ENCODE measurements around the gene TOR3A.
A peak's percentile ranks its signal among the peaks of the same experiment; 100 is the strongest.
"Not testable (repeated sequence)": the region's sequence is repeated elsewhere in the genome, so short reads cannot be mapped to it uniquely, and the experiment has no call there.

TOR3A gene, protein sequence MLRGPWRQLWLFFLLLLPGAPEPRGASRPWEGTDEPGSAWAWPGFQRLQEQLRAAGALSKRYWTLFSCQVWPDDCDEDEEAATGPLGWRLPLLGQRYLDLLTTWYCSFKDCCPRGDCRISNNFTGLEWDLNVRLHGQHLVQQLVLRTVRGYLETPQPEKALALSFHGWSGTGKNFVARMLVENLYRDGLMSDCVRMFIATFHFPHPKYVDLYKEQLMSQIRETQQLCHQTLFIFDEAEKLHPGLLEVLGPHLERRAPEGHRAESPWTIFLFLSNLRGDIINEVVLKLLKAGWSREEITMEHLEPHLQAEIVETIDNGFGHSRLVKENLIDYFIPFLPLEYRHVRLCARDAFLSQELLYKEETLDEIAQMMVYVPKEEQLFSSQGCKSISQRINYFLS
- 27.8 reads per million, percentile 54 among the genes with 10 or more reads in this experiment for total RNA-seq

DNA sequence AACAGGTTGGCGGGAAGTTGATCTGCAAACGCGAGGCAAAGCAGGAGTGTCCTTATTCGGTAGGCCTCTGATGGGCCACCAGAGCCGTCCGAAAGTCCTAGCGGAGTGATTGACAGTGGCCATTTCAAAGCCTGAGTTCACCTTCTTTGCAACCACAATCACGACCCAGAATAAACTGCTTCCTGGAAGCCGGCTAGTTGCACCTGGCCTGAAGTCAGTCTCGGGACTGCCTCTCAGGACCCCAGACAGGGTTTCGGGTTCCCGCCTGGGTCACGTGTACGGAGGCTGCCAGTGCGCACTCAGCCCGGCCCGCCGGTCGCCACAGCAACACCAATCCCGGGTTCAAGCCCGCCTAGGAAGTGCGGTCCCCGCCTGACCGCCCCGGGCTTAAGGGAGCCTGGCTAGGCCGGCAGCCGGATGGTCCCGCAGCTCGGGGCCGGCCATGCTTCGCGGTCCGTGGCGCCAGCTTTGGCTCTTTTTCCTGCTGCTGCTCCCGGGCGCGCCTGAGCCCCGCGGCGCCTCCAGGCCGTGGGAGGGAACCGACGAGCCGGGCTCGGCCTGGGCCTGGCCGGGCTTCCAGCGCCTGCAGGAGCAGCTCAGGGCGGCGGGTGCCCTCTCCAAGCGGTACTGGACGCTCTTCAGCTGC, at the start of gene TOR3A:
TSS of gene TOR3A (plus strand) at position 384 of the 646 bp plus-strand sequence. CDS start at position 443, 59 bp downstream.
- DNase-seq: peak; percentile 62

DNA sequence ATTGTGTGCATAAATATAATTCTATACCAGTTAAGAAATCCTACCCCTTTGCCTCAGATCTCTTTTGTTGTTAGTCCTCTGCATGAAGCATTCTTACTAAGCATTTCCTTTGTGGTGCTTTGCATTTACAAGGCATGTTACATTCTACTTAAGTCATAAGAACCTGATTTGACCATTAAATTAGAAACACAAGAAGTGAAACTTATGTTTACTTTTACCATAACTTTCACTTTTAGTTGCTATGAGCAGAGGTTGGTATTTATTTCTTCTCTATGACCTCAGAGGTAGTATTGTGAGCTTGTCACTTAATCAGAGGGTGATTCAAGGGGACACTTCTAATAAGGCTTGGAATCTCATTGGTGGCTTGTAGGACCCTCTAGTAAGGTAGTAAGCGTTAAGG, 47.1 kb upstream of the TOR3A start:
- DNase-seq: no peak

DNA sequence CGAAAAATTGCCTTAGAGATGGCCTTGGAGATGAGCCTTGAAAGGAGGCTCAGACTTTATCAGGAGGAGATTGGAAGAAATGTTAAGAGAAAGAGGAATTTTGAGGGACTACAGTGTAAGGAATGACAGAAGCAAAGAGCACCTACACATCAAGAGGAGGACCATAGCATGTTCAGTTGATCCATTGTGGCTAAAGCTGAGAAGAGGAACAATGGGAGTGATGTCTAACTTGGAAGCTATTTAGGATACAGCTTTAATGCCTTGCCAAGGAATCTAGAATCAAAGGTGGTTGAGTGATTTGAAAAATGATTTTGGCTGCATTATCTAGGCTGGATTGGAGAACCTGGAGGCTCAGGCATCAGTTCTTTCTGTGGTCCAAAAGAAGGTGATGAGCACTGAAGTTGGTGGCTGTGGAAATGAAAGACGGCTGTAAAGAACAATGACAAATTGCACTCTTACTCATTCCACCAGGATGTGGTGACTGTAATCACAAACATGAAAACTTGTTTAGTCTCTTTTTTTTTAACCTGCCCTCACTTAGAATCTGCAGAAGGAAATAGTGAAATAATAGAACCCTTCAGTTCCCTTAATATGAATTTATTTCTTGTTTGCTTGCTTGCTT, 44.9 kb upstream of the TOR3A start:
- no peak for DNase-seq

DNA sequence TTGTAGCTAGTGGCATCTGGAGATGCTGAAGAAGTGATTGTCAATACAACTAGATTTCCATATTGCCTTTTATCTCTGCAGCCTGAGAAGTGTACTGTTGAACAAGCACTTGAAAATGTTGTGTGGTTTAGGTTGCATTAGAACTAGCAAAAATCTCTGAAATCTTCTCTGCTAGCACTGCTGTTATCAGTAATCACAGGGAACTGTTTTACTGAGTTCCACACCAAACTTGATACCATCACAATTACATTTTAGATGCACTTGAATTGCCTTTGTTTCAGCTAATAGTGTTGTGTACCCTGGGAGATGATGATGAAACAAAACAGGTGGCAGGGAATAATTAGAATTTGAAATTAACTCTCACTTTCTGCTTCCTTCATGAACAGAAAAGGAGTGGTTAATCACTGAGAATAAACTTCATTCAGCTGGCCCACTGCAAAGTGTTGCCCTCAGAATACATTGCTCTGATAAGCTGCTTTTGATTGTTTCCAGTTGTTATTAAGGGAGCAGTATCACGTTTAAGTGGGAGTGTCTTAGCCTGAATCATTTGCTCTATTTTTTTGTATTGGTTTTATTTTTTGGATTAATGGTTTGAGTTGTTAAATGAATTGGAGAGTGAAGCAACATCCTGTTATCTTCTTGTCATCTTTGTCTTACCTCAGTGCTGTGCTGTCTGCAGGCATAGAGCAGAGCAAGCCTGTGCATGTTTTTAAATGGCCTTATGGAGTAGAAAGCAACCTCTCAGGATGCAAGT, 43.2 kb upstream of the TOR3A start:
- DNase-seq: no peak

DNA sequence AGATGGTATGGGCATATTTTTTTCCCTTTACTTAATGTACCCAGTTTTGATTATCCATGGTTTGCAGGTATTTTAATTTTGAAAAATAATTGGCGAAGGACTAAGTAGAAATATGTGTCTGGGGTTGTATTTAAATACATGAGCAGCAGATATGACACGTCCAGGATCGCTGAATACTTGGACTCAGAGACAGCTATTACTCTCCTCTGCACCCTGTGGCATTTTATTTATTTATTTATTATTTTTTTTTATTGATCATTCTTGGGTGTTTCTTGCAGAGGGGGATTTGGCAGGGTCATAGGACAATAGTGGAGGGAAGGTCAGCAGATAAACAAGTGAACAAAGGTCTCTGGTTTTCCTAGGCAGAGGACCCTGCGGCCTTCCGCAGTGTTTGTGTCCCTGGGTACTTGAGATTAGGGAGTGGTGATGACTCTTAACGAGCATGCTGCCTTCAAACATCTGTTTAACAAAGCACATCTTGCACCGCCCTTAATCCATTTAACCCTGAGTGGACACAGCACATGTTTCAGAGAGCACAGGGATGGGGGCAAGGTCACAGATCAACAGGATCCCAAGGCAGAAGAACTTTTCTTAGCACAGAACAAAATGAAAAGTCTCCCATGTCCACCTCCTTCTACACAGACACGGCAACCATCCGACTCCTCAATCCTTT, 42.2 kb upstream of the TOR3A start:
- DNase-seq: not testable (repeated sequence)

DNA sequence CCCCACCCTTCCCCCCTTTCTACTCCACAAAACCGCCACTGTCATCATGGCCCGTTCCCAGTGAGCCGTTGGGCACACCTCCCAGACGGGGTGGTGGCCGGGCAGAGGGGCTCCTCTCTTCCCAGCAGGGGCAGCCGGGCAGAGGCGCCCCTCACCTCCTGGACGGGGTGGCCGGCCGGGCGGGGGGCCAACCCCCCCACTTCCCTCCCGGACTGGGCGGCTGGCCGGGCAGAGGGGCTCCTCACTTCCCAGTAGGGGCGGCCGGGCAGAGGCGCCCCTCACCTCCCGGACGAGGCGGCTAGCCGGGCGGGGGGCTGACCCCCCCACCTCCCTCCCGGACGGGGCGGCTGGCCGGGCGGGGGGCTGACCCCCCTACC, 41.7 kb upstream of the TOR3A start:
- DNase-seq: not testable (repeated sequence)

DNA sequence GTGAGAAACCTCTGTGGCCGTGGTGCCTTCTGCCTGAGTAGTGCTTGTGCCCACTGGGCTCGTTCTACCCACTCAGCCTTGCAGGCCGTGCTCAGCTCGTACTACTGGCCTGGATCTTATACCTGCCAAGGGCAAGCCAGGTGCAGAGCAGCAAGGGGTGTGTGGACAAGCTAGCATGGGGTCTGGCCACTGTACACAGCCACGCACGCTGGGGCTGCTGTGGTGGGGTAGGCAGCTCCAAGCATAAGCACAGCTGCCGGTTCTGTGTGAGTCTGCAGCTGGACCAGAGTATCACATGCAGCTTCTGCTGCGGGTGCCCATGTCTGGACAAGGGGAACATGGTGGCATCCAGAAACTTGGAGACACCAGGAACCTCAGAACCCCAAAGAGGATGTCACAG, 39.8 kb upstream of the TOR3A start:
- DNase-seq: no peak

DNA sequence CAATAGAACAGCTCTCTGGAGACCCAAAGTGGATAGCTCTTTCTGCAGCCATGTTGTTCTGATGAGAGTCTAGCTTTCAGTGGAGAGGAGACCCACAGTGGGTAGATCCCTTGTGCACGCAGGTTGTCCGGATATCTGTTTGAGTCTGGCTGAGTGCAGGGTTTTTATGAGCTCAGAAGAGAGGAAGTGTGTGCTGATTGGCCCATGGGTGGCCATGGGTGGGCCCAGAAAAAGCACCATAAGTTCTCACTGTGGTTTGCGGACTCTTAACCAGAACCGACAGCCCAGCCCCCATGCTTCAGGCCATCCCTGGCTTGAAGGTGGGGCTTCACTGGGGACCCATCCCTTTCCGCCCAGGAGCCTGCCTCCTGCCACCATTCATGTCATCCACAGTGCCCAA, 39.2 kb upstream of the TOR3A start:
- DNase-seq: no peak

DNA sequence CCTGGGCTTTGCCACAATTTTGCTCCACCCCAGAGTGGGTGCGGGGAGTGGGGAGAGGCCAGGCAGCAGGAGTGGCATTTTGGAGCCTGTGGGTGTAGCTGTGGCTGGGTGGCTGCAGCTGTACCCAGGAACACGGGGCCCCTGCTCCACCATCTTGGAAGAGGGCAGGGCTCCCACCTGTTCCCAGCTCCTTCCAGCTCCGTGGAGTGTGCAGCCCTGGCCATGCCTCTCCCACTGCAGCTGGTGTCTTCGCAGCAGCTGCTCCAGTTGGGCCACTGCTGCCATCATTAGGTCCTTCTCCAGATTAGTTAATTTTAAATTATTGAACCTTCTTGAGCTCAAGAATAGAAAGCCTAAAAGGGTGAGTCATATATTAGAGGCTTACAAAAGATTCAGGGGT, 38.6 kb upstream of the TOR3A start:
- DNase-seq: no peak

DNA sequence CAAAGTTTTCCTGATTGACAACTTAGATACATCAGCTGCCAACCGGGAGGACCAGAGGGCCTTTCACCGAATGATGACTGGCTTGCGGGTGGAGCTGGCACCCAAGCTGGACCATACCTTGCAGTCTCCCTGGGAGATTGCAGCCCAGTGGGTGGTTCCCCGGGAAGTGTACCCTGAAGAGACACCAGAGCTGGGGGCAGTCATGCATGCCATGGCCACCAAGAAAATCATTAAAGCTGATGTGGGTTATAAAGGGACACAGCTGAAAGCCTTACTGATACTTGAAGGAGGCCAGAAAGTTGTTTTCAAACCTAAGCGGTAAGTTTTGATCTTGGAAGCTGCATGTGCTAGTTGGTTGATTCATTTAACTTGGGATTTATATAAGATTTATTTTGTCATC, 38.0 kb upstream of the TOR3A start:
- DNase-seq: no peak

DNA sequence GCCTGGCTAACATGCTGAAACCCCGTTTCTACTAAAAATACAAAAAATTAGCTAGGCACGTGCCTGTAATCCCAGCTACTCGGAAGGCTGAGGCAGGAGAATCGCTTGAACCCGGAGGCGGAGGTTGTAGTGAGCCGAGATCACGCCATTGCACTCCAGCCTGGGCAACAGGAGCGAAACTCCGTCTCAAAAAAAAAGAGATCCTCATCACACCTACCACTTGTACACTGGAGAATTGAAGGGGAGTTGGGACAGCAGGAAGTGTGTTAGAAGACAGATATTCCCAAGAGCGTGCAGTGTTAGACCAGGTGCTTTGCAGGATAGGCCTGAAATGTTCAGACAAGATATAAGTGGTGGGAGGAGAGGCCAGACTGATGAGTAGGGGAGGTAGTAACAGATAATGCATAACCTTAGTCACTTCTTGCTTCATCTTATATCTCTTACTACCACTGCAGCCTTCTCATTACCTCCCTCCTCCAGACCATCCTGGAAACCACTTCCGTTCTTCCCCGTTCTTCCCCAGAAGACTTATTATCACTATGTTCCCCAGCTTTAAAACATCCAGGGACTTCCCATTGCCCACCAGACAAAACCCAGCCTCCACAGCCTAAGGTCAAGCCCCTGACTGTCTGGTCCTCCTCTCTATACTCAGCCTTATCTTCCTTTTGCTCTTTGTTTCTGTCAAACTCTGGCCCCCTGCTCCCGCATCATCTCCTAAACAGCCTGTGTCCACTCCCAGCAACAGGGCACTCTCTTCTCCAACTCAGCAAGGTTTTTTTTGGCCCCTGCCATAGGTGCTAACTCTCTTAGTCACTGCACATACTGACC, 34.8 kb upstream of the TOR3A start:
- DNase-seq: no peak

DNA sequence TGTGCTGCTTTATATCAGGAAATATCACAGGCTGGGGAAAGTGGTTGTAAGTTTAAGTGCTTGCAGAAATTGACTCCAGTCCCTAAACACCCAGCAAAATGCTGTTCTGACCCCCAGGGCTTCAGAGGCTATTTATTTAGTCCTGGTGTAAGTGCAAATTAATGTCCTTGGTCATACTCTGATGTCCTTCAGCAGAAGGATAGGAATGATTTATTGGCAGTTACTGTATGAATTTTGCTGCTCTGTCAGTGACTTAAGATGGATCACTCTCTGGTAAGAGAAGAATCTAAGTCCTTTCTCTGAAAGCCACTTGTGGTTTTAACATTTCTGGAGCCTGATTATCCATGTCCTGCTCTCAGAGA, 34.3 kb upstream of the TOR3A start:
- no peak for DNase-seq

DNA sequence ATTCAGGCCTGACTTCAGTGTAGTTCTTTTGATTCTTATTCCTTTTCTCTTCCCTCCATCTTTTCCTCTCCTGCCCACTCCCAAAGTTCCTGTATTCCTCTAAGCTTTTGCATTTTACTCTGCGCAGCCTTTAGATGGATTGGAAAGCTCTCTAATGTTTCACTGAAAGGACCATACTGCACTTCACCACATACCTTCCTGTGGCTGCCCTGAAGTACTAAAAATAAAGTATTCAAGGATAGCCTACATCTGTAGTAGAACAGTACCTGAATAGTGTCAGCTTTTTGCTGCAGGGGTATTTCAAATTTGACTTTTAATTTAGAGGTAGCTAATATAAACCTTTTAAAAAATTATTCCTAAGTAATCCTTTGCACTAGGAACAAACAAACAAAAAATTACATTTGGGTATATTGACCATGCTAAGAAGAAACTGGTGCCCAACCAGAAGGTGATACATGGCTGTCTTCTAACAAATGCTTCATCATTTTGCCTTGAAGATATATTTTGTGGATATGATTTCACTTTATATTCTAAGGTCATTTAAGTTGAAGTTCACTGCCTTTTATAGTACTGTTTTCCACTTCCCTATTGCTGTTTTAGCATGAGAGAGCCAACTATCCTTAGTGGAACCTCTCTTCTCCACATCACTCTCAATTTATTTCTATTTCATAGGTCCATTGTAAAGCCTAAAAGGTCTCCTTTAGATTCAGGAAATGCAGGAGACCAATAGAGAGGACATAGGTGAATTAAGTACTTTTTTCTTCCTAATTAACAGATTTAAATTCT, 33.3 kb upstream of the TOR3A start:
- DNase-seq: no peak

DNA sequence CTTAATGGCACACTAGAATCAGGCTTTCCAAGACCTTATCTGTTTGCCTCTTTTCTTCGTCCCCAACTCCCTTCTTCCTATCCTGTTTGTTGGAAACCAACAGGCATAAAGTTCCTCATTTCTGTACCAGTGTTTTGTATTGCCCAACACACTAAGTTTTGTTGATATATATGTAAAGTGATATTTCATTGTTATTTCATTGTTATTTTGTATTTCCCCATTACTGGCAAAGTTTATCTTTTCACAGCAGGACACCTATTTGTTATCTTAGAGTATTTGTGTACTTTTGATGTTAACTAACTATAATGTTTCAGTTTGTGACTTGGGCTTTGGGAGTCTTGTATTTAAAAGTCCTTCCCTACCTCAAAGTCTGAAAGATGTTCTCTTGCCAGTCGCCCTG, 29.1 kb upstream of the TOR3A start:
- no peak for DNase-seq

DNA sequence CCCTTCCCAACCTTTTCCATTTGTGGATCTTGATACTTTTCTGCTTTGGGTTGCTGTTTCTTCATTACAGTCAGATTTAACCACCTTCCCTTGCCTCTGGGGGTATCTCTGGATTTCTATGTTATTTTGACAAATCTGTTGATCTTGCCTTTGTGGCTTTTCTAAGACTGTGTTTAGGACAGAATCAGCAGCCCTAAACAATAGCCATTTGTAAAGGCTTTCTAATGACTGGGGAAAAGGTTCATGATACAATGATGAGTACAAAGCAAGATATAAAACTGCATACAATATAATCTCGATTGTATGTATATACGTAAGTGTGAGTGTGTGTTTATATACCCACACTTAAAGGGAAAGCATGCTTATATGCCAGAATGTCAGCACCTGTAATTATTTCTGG, 28.4 kb upstream of the TOR3A start:
- DNase-seq: no peak

DNA sequence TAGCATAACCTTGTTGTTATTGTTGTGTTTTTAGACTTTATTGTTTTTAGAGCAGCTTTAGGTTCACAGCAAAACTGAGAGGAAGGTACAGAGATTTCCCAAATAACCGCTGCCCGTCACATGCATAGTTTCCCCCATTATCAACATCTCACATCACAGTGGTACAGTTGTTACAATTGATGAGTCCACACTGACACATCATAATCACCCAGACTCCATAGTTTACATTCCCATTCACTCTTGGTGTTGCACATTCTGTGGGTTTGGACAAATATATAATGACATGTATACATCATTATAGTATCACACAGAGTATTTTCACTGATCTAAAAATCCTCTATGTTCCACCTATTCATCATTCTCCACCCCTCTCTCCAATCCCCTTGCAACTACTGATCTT, 25.9 kb upstream of the TOR3A start:
- DNase-seq: no peak

DNA sequence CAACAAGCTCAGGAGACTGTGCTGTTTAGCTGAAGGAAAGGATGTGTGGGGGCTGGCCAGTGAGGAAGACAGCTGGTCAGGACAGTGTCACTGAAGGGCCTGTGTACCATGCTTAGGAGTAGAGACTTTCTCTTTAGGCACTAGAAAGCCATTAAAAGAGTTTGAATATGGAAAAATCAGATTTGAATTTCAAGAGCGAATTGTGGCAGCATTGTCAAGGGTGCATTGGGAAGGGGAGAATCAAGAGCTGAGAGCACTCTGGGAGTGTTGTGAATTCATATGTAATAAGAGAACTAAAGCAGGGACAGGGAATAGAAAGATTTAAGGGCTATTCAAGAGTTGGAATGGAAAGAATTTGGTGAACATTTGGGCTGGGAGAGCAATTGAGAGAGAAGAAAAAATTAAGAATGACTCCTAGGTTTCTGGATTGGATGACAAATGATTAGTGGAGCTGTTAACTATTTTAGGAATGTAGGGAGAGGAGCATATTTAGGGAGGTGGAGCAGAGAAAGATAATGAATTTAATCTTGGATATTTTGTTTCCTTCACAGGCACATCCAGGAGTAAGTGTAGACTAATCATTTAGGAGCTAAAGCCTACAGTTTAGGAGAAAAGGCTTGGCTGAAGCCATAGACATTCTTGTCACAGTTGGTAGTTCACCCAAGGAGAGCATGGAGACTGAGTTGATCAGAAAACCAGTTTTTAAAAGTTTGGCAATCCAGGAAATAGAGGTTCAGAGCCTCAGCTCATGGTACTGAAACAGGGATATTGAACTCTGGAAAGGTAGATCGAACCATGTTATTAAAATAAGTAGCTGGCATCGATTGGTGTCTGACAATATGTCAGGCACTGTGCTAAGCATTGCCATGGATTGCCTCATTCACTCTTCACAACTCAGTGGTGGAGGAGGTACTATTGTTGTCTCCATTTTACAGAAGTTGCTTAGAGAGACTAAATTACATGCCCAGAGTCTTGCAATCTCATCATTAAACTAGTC, 23.1 kb upstream of the TOR3A start:
- DNase-seq: no peak

DNA sequence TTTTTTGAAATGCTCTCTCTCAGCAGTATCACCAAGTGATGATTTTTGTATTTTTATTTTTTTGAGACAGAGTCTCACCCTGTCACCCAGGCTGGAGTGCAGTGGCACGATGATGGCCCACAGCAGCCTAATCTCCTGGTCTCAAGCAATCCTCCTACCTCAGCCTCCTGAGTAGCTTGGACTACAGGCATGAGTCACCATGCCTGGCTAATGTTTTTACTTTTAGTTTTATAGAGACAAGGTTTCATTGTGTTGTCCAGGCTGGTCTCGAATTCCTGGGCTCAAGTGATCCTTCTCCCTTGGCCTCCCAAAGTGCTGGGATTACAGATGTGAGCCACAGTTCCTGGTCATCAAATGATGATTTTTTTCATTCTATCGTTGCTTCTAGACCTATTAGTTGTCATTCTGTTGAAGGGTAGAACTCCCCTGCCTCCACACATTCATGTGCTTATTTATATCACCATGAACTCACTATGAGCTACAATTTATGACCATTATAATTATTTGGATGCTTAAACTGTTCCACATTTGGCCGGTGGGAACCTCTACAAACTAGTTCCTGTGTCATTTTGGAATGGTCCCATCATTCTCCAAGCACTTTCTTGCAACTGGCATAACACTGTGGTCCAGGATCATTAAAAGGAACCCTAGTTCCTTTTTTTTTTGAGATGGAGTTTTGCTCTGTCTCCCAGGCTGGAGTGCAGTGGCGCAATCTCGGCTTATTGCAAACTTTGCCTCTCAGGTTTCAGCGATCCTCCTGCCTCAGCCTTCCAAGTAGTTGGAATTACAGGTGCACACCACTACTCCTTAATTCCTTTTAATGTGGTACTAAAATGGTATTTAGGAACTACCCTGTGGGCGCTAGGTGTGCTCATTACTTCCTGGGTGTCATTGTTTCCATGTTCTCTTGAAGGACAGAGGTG, 20.2 kb upstream of the TOR3A start:
- DNase-seq: no peak

DNA sequence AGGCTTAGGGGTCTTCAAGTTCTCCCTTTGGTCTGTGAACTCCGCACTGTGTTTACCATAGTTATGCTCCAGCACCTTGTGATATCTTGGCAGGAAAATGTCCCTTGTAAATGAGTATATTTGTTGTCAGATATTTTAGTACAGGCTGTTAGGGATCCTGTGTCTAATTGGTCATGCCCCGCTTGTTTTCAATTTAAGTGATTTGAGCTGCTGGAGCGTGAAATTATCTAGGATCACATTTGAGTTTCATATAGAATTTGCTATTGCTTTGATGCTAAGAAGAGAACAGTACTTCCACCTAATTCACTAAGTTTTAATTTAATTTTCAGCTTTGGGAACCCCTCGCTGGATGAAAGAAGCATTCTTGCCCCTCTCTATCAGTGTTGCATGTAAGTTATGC, 15.4 kb upstream of the TOR3A start:
- no peak for DNase-seq
